22Rv1 (cell line): ENCODE results near the gene PRR30.
"Not testable (repeated sequence)": the region's sequence is repeated elsewhere in the genome, so short reads cannot be mapped to it uniquely, and the experiment has no call there.

Source experiments
- H3K27ac ChIP-seq: fragments of 450-650 bp; 2 replicates; pipeline ENCODE4 v1.5.1; 2017
- CTCF ChIP-seq: fragments of 450-650 bp; IDR thresholded peaks from 2 replicates; pipeline ENCODE4 v1.5.1; 2017; ENCODE audit warnings: mild to moderate bottlenecking
- ZFX ChIP-seq: fragments of 450-650 bp; IDR thresholded peaks from 2 replicates; pipeline ENCODE4 v1.6.1; 2017; ENCODE audit warnings: antibody characterized with exemption, borderline replicate concordance

PRR30 gene

GRCh38 chr2:27117995-27118524 lies 21.1 kb downstream of the PRR30 start:
- TF ChIP-seq ZFX (no peak), CTCF (no peak)
- H3K27ac ChIP-seq, result peak overlapping the region; percentile 58

DNA sequence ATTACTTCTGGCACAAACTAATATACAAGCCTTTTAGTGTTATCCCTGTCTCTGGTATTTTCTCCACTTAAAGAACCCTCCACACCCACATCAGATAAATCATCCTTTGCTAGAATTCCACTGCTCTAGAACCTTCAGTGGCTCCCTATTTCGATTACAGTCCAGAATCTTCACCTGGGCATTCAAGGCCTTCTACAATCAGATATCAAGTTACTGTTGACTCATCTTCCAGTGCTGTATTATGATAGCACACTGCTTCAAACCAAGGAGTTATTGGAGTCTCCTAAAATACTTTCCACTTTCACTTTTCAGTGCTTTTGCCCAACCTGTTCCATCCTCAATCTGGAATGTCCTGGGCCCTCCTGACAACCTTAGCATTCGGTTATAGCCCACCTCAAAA lies 23.7 kb downstream of the PRR30 start:
- H3K27ac ChIP-seq, result no peak overlapping the region
- TF ChIP-seq CTCF, result no peak
- TF ChIP-seq ZFX, result no peak

DNA sequence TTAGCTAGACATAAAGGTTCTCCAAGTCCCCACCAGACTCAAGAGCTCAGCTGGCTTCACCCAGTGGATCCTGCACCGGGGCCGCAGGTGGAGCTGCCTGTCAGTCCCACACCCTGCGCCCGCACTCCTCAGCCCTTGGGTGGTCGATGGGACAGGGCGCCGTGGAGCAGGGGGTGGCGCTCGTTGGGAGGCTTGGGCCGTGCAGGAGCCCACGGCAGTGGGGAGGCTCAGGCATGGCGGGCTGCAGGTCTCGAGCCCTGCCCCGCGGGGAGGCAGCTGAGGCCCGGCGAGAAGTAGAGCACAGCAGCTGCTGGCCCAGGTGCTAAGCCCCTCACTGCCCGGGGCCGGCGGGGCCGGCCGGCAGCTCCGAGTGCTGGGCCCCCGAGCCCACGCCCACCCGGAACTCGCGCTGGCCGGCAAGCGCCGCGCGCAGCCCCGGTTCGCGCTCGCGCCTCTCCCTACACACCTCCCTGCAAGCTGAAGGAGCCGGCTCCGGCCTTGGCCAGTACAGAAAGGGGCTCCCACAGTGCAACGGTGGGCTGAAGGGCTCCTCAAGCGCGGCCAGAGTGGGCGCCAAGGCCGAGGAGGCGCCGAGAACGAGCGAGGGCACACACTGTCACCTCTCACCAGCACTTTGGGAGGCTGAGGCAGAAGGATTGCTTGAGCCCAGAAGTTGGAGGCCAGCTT lies 27.7 kb downstream of the PRR30 start:
- H3K27ac ChIP-seq, result not testable (repeated sequence)

DNA sequence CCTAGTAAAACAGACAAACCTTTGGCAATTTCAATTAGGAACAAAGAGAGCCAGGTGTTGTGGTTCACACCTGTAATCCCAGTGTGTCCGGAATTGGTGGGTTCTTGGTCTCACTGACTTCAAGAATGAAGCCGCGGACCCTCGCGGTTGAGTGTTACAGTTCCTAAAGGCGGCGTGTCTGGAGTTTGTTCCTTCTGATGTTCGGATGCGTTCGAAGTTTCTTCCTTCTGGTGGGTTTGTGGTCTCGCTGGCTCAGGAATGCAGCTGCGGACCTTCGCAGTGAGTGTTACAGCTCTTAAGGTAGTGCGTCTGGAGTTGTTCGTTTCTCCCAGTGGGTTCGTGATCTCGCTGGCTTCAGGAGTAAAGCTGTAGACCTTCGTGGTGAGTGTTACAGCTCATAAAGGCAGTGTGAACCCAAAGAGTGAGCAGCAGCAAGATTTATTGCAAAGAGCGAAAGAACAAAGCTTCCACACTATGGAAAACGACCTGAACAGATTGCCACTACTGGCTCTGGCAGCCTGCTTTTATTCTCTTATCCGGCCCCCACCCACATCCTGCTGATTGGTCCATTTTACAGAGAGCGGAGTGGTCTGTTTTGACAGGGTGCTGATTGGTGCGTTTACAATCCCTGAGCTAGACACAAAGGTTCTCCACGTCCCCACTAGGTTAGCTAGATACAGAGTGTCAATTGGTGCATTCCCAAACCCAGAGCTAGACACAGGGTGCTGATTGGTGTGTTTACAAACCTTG lies 28.4 kb downstream of the PRR30 start:
- H3K27ac ChIP-seq, result not testable (repeated sequence)

DNA sequence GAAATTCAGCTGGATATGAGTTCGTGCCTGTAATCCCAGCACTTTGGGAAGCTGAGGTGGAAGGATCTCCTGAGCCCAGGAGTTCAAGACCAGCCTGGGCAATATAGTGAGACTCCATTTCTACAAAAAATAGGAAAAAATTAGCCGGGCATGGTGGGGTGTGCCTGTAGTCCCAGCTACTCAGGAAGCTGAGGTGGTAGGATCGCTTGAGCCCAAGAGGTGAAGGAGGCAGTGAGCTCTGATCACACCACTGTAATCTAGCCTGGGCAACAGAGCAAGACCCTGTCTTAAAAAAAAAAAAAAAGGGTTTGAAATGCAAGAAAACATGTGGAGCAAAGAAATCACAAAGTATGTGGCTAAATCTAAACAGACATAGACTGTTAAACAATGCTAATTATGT lies 30.1 kb downstream of the PRR30 start:
- TF ChIP-seq ZFX, result no peak
- H3K27ac ChIP-seq, result no peak overlapping the region

- TF ChIP-seq CTCF (no peak), ZFX (no peak)
- no peak overlapping the region for H3K27ac ChIP-seq
Observed at GRCh38 chr2:27108221-27108620, 31.0 kb downstream of the PRR30 start.

- no peak overlapping the region for H3K27ac ChIP-seq
- no peak for TF ChIP-seq ZFX
- TF ChIP-seq CTCF, result no peak
Observed at GRCh38 chr2:27105981-27106380, 33.2 kb downstream of the PRR30 start.

- no peak overlapping the region for H3K27ac ChIP-seq
- TF ChIP-seq ZFX (no peak), CTCF (no peak)
Observed at GRCh38 chr2:27102329-27102728, 36.9 kb downstream of the PRR30 start.

GRCh38 chr2:27100036-27100435 lies 39.2 kb downstream of the PRR30 start:
- H3K27ac ChIP-seq, result no peak overlapping the region
- TF ChIP-seq ZFX, result no peak
- TF ChIP-seq CTCF, result no peak
